Endodermal cell (in vitro differentiated cells): ENCODE results near the gene FOXO6. TPM values are rescaled to one million over a fixed set of nuclear protein-coding genes. Genes with fewer than 3 reads are reported as not detected.

Experiments used
- DNase-seq: peaks from one replicate; pipeline ENCODE4 v3.0.0-alpha.2; 2017
- H3K27ac ChIP-seq: 2 replicates; pipeline ENCODE4 v1.5.1; 2013; ENCODE audit warnings: mild to moderate bottlenecking, low read depth, low read length, moderate library complexity
- H3K27me3 ChIP-seq: 2 replicates; pipeline ENCODE4 v1.6.1; 2013; ENCODE audit warnings: mild to moderate bottlenecking, low read length, moderate library complexity; ENCODE audit not compliant: insufficient read depth, control insufficient read depth, poor library complexity, severe bottlenecking
- H3K36me3 ChIP-seq: 2 replicates; pipeline ENCODE4 v1.7.0; 2013; ENCODE audit warnings: mild to moderate bottlenecking, low read length, moderate library complexity; ENCODE audit not compliant: control insufficient read depth, insufficient read depth
- H3K4me1 ChIP-seq: one replicate; pipeline ENCODE4 v1.7.0; 2013; ENCODE audit warnings: low read length; ENCODE audit not compliant: control insufficient read depth, insufficient read depth
- H3K4me3 ChIP-seq: 2 replicates; pipeline ENCODE4 v1.5.1; 2013; ENCODE audit warnings: mild to moderate bottlenecking, low read length, moderate library complexity
- H3K9ac ChIP-seq: 2 replicates; pipeline ENCODE4 v1.6.1; 2013; ENCODE audit warnings: mild to moderate bottlenecking, low read length, moderate library complexity; ENCODE audit not compliant: poor library complexity, severe bottlenecking; ENCODE audit errors: extremely low read depth
- H3K9me3 ChIP-seq: 2 replicates; pipeline ENCODE4 v1.6.1; 2013; ENCODE audit warnings: mild to moderate bottlenecking, low read length, moderate library complexity; ENCODE audit not compliant: control insufficient read depth
- H3K27ac Mint-ChIP-seq: 2 replicates; pipeline ENCODE4 v1.8.0; 2020; ENCODE audit warnings: mixed read lengths
- H3K27me3 Mint-ChIP-seq: 2 replicates; pipeline ENCODE4 v1.8.0; 2021; ENCODE audit warnings: mild to moderate bottlenecking, mixed read lengths; ENCODE audit not compliant: insufficient read depth
- H3K36me3 Mint-ChIP-seq: 2 replicates; pipeline ENCODE4 v1.8.0; 2020; ENCODE audit warnings: low read depth, mixed read lengths
- H3K4me1 Mint-ChIP-seq: 2 replicates; pipeline ENCODE4 v1.8.0; 2020; ENCODE audit warnings: mixed read lengths
- H3K4me3 Mint-ChIP-seq: 2 replicates; pipeline ENCODE4 v1.8.0; 2020; ENCODE audit warnings: mild to moderate bottlenecking, moderate library complexity, mixed read lengths
- H3K9me3 Mint-ChIP-seq: 2 replicates; pipeline ENCODE4 v1.8.0; 2020; ENCODE audit warnings: mild to moderate bottlenecking, mixed read lengths
- WGBS, 2 experiments: methylation state at CpG; one replicate each; pipeline versions ENCODE4 v1.1.5 to v1.1.7; 2013; ENCODE audit warnings: missing lambda C conversion rate in 2 of 2, mixed read lengths in 1 of 2; ENCODE audit not compliant: insufficient coverage in 1 of 2, insufficient read length in 1 of 2; 5-methylcytosine and 5-hydroxymethylcytosine counted together
- total RNA-seq, 2 donors: library from RNA; stranded (reverse); fragmentation: NEBNext Ultra II Directional in 1 of 2; extraction: Animal tissue kit (Norgen Biotek cat#: 25700) in 1 of 2; gene quantifications; 2 replicates in 1 of 2; 3 replicates in 1 of 2; pipeline ENCODE4 v1.2.1, GENCODE V29; 2021
- TF ChIP-seq, protein P1 (sequence below): fragments of 200-600 bp; sonication (generic); conservative IDR thresholded peaks from 2 replicates; pipeline ENCODE4 v1.5.0; 2021; ENCODE audit warnings: antibody characterized with exemption, mild to moderate bottlenecking

Gene FOXO6
- total RNA-seq, 2 donors from 2014 or later = 1.7 to 1.8 TPM

DNA sequence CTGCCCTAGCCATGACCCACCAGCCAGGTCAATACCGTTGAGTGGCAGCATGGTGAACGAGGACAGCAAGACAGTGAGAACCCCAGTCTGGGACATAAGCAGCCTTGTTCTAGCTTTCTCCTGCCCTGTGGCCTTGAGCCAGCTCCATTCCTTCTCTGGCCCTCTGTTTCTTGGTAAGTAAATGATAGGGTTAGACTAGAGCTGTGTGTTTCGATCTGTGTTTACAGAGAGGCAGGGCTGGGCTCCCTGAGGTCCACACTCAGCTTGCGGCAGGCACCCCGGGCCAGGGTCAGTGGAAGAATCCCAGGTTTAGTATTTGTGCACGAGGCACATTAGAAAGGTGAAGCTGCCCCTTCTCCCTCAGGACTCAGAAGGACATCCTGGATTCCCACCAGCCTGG lies 27.3 kb downstream of the FOXO6 start:
- H3K36me3 Mint-ChIP-seq = no peaks in the 10 kb centered on the region
- no peak overlapping the region for H3K4me3 Mint-ChIP-seq
- H3K27me3 Mint-ChIP-seq = peaks cover 33% of the 10 kb centered on the region
- Histone ChIP-seq H3K9me3 (no peaks in the 10 kb centered on the region), H3K27me3 (peaks cover 33% of the 10 kb centered on the region), H3K9ac (no peak overlapping the region), H3K36me3 (no peaks in the 10 kb centered on the region), H3K4me1 (no peaks in the 10 kb centered on the region), H3K27ac (no peak overlapping the region), H3K4me3 (no peak overlapping the region)
- TF ChIP-seq, protein P1, sequence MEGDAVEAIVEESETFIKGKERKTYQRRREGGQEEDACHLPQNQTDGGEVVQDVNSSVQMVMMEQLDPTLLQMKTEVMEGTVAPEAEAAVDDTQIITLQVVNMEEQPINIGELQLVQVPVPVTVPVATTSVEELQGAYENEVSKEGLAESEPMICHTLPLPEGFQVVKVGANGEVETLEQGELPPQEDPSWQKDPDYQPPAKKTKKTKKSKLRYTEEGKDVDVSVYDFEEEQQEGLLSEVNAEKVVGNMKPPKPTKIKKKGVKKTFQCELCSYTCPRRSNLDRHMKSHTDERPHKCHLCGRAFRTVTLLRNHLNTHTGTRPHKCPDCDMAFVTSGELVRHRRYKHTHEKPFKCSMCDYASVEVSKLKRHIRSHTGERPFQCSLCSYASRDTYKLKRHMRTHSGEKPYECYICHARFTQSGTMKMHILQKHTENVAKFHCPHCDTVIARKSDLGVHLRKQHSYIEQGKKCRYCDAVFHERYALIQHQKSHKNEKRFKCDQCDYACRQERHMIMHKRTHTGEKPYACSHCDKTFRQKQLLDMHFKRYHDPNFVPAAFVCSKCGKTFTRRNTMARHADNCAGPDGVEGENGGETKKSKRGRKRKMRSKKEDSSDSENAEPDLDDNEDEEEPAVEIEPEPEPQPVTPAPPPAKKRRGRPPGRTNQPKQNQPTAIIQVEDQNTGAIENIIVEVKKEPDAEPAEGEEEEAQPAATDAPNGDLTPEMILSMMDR = no peak
- no peak overlapping the region for H3K27ac Mint-ChIP-seq
- H3K9me3 Mint-ChIP-seq = no peaks in the 10 kb centered on the region
- no peak for DNase-seq
- WGBS, 2 experiments = 86 to 95% methylated on average over 4 to 6 of the region's 6 CpGs
- H3K4me1 Mint-ChIP-seq = peaks cover 10% of the 10 kb centered on the region

DNA sequence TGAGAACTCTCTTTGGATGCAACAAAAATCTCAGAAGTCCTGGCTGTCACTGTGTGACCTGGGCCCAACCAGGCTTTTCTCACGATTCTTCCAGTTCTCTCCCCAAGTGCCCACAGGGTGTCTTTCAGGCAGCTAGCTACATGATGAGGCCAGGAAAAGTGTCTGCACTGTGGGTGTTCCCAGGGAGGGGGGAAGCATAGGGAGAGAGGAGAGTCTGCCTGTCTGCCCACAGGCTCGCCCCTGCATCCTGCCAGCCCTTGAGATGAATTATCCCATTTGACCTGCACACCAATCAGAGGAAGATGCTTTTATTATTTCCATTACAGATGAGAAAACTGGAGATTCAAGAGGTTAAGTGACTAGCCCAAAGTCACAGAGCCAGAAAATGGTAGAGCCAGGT lies 27.8 kb downstream of the FOXO6 start:
- no peak overlapping the region for H3K4me3 Mint-ChIP-seq
- WGBS, 2 experiments = 80 to 84% methylated on average over 1 to 2 of the region's 2 CpGs
- Histone ChIP-seq H3K9me3 (no peaks in the 10 kb centered on the region), H3K4me3 (no peak overlapping the region), H3K27ac (no peak overlapping the region), H3K36me3 (no peaks in the 10 kb centered on the region), H3K27me3 (peaks cover 28% of the 10 kb centered on the region), H3K9ac (no peak overlapping the region), H3K4me1 (no peaks in the 10 kb centered on the region)
- no peaks in the 10 kb centered on the region for H3K36me3 Mint-ChIP-seq
- TF ChIP-seq, protein P1 = no peak
- no peaks in the 10 kb centered on the region for H3K9me3 Mint-ChIP-seq
- peaks cover 13% of the 10 kb centered on the region for H3K4me1 Mint-ChIP-seq
- H3K27ac Mint-ChIP-seq = no peak overlapping the region
- peaks cover 28% of the 10 kb centered on the region for H3K27me3 Mint-ChIP-seq
- no peak for DNase-seq

DNA sequence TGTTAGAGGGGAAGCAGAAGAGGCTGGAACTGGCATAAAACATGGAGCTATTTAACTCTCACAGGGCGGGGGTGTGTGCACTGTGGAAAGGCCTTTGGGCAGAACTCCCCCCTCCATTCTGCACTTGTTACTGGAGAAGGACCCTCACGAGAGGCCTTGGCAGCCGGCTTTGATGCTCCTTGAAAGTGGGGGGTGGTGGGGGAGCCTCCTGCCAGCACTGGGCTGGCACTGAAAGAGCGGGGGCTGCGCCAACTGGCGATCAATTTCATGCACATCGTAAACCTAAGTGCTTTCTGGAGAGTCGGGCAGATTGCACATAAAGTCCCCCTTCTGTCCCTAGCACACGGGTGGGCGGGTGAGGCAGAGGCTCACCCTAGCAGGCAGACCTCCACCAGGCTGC lies 28.9 kb downstream of the FOXO6 start:
- peaks cover 18% of the 10 kb centered on the region for H3K27me3 Mint-ChIP-seq

More for the DNA sequence above, 28.9 kb downstream of the FOXO6 start:
- peaks cover 23% of the 10 kb centered on the region for H3K4me1 Mint-ChIP-seq
- H3K36me3 ChIP-seq = no peaks in the 10 kb centered on the region
- no peaks in the 10 kb centered on the region for H3K36me3 Mint-ChIP-seq
- no peak overlapping the region for H3K27ac ChIP-seq
- no peaks in the 10 kb centered on the region for H3K9me3 ChIP-seq
- no peaks in the 10 kb centered on the region for H3K9me3 Mint-ChIP-seq
- TF ChIP-seq, protein P1 = no peak
- H3K9ac ChIP-seq = no peak overlapping the region
- no peak for DNase-seq
- WGBS, 2 experiments = 90 to 98% methylated on average over 5 to 10 of the region's 10 CpGs
- no peak overlapping the region for H3K27ac Mint-ChIP-seq
- no peaks in the 10 kb centered on the region for H3K4me1 ChIP-seq
- H3K4me3 ChIP-seq = no peak overlapping the region
- peaks cover 17% of the 10 kb centered on the region for H3K27me3 ChIP-seq
- no peak overlapping the region for H3K4me3 Mint-ChIP-seq
